ENCODE measurements around the gene ZBTB7C.

GRCh38 chr18:48394176-48394575 is 15.0 kb downstream of the ZBTB7C start:
- TF ChIP-seq, protein P1, sequence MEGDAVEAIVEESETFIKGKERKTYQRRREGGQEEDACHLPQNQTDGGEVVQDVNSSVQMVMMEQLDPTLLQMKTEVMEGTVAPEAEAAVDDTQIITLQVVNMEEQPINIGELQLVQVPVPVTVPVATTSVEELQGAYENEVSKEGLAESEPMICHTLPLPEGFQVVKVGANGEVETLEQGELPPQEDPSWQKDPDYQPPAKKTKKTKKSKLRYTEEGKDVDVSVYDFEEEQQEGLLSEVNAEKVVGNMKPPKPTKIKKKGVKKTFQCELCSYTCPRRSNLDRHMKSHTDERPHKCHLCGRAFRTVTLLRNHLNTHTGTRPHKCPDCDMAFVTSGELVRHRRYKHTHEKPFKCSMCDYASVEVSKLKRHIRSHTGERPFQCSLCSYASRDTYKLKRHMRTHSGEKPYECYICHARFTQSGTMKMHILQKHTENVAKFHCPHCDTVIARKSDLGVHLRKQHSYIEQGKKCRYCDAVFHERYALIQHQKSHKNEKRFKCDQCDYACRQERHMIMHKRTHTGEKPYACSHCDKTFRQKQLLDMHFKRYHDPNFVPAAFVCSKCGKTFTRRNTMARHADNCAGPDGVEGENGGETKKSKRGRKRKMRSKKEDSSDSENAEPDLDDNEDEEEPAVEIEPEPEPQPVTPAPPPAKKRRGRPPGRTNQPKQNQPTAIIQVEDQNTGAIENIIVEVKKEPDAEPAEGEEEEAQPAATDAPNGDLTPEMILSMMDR (IDR thresholded peaks at IDR 0.05): no peak
- no peak for TF ChIP-seq EP300 (IDR thresholded peaks at IDR 0.05)
